ENCODE results near the gene OR52J3. TPM values are rescaled to one million over a fixed set of nuclear protein-coding genes. Genes with fewer than 3 reads are reported as not detected.
A peak's percentile ranks its signal among the peaks of the same experiment; 100 is the strongest.
"Not testable (repeated sequence)": the region's sequence is repeated elsewhere in the genome, so short reads cannot be mapped to it uniquely, and the experiment has no call there.

OR52J3 gene
- total and polyA plus RNA-seq, 2 of the 13 experiments (the other 11 are each of a cell fraction or from before 2014, with no cell fraction given): not detected

DNA sequence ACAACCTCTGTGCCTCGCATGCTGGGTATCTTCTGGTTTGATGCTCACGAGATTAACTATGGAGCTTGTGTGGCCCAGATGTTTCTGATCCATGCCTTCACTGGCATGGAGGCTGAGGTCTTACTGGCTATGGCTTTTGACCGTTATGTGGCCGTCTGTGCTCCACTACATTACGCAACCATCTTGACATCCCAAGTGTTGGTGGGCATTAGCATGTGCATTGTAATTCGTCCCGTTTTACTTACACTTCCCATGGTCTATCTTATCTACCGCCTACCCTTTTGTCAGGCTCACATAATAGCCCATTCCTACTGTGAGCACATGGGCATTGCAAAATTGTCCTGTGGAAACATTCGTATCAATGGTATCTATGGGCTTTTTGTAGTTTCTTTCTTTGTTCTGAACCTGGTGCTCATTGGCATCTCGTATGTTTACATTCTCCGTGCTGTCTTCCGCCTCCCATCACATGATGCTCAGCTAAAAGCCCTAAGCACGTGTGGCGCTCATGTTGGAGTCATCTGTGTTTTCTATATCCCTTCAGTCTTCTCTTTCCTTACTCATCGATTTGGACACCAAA lies 516 bp downstream of the OR52J3 start:
- CTCF ChIA-PET (ENCODE audit: low intra/inter-chr PET ratio, low total read pairs): no interaction called here
- FAIRE-seq (no peak), DNase-seq (ENCODE audit: low spot score) (peak; percentile 2), ATAC-seq (no peak)
- intact Hi-C loops (cut with micrococcal nuclease; ENCODE audit: unreplicated experiment): no loop called here
- Histone ChIP-seq H3K27ac (ENCODE audit: extremely low read length, insufficient read depth, low read length) (no peak overlapping the region), H2AFZ (ENCODE audit: low read length) (no peak overlapping the region), H3K27me3 (ENCODE audit: control insufficient read depth in 1 of 2, insufficient read depth in 2 of 2, low read length in 2 of 2) (no peaks in the 10 kb centered on the region; a peak in 1 of 5 replicates), H3K4me3 (replicated peaks in 1 of 3; ENCODE audit: insufficient read depth in 1 of 3, low read depth in 2 of 3, low read length in 3 of 3) (no peak overlapping the region), H3K79me2 (ENCODE audit: insufficient read depth, low read length) (no peaks in the 10 kb centered on the region), H3K4me2 (ENCODE audit: low read depth, low read length) (no peak overlapping the region), H4K20me1 (ENCODE audit: insufficient read depth, low read length) (no peaks in the 10 kb centered on the region), H3K9me3 (ENCODE audit: low read length) (no peaks in the 10 kb centered on the region), H3K4me1 (ENCODE audit: insufficient read depth, low read length) (no peaks in the 10 kb centered on the region), H3K36me3 (replicated peaks in 1 of 2; ENCODE audit: control insufficient read depth in 1 of 2, insufficient read depth in 2 of 2, low read length in 2 of 2) (no peaks in the 10 kb centered on the region), H3K9ac (ENCODE audit: insufficient read depth, low read depth, low read length) (no peak overlapping the region)
- POLR2A ChIA-PET: no interaction called here
- BruUV-seq (replicated peaks): no TSS peak
- in situ Hi-C loops (cut with HindIII; ENCODE audit: extremely low pct_ligation_motif_present, low pct_unique_long_range_greater_than_20kb): no loop called here
- TF ChIP-seq ZNF501 (CRISPR knock-in tag; IDR thresholded peaks at IDR 0.05): no peak
- peak; percentile 71; the same call in 1 of the 2 replicates for TF ChIP-seq CEBPB (IDR thresholded peaks at IDR 0.05; ENCODE audit: borderline replicate concordance, low read depth, low read length)
- no peak for TF ChIP-seq HNF4A (CRISPR knock-in tag; IDR thresholded peaks at IDR 0.05)
- TF ChIP-seq, protein P1, sequence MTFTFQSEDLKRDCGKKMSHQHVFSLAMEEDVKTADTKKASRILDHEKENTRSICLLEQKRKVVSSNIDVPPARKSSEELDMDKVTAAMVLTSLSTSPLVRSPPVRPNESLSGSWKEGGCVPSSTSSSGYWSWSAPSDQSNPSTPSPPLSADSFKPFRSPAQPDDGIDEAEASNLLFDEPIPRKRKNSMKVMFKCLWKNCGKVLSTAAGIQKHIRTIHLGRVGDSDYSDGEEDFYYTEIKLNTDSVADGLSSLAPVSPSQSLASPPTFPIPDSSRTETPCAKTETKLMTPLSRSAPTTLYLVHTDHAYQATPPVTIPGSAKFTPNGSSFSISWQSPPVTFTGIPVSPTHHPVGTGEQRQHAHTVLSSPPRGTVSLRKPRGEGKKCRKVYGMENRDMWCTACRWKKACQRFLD (CRISPR knock-in tag; IDR thresholded peaks at IDR 0.05; ENCODE audit: borderline replicate concordance): no peak
- WGBS (ENCODE audit: low lambda C conversion rate): 3% methylated on average over 15 of the region's 15 CpGs

DNA sequence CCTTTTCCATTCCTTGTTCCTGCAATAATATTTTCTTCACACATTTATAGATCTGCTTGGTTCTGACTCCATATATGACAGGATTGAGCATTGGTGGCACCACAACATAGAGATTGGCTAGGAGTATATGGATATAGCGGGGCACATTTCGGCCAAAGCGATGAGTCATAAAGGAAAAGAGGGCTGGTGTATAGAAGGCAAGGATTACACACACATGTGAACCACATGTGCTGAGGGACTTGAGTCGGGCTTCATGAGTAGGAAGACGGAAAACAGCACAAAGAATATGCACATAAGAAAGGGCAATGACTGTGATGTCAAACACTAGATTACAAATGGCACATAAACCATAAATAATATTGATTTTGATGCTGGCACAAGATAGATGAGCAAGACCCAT lies 12.4 kb downstream of the OR52J3 start:
- intact Hi-C loops (cut with micrococcal nuclease; ENCODE audit: unreplicated experiment); H3K79me2 ChIP-seq (ENCODE audit: insufficient read depth, low read length): not testable (repeated sequence)

More for the DNA sequence above, 12.4 kb downstream of the OR52J3 start:
- CTCF ChIA-PET (ENCODE audit: low intra/inter-chr PET ratio, low total read pairs); H4K20me1 ChIP-seq (ENCODE audit: insufficient read depth, low read length); POLR2A ChIA-PET; DNase-seq (ENCODE audit: low spot score); H3K36me3 ChIP-seq (replicated peaks in 1 of 2; ENCODE audit: control insufficient read depth in 1 of 2, insufficient read depth in 2 of 2, low read length in 2 of 2); ATAC-seq; H3K4me1 ChIP-seq (ENCODE audit: insufficient read depth, low read length); H3K4me3 ChIP-seq (replicated peaks in 1 of 3; ENCODE audit: insufficient read depth in 1 of 3, low read depth in 2 of 3, low read length in 3 of 3); BruUV-seq (replicated peaks); H2AFZ ChIP-seq (ENCODE audit: low read length); H3K27me3 ChIP-seq (ENCODE audit: control insufficient read depth in 1 of 2, insufficient read depth in 2 of 2, low read length in 2 of 2); in situ Hi-C loops (cut with HindIII; ENCODE audit: extremely low pct_ligation_motif_present, low pct_unique_long_range_greater_than_20kb); H3K9me3 ChIP-seq (ENCODE audit: low read length); H3K9ac ChIP-seq (ENCODE audit: insufficient read depth, low read depth, low read length); H3K27ac ChIP-seq (ENCODE audit: extremely low read length, insufficient read depth, low read length); FAIRE-seq; H3K4me2 ChIP-seq (ENCODE audit: low read depth, low read length): not testable (repeated sequence)
- WGBS (ENCODE audit: low lambda C conversion rate): under 1% methylated on average over 5 of the region's 5 CpGs
